ENCODE data around the gene TSHZ2. TPM values are rescaled to one million over a fixed set of nuclear protein-coding genes. Genes with fewer than 3 reads are reported as not detected.

The TSHZ2 gene
- total and polyA plus RNA-seq, 2 donors (not counting 3 experiments of a cell fraction or from before 2014, with no cell fraction given): not detected

DNA sequence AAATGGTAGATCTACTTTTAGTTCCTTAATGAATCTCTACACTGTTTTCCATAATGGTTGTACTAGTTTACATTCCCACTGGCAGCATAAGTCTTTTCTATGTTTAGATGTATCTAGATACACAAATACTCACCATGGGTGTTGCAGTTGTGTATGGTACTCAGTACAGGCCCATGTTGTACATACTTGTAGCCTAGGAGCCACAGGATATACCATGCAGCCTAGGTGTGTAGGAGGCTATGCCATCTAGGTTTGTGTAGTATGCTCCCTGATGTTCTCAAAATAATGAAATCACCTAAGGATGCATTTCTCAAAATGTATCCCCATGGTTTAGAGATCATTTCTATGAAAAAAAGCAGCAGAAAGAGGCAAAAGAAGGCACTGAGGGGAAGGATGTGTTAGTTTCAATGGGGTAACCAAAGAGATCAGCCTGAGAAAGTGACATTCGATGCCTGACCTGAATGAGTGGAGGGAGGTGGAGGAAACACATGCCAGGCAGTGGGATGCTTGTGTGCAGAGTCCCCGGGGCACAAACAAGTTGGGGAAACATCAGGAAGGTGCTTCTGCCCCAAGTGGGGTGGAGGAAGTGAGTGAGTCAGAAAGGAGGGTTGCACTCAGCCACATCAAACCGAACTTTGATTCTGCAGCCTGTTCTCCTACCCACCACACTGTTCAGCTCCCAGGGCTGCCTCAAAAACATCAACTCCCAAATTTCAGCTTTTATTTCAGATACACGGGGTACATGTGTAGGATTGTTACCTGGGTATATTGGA lies 430.3 kb downstream of the TSHZ2 start:
- Histone ChIP-seq H3K9ac (replicated peaks; ENCODE audit: extremely low read depth, insufficient read depth, low read length) (no peak overlapping the region), H3K27me3 (ENCODE audit: control insufficient read depth in 2 of 2, insufficient read depth in 2 of 2, low read length in 2 of 2) (no peaks in the 10 kb centered on the region), H3K4me2 (ENCODE audit: insufficient read depth, low read length) (no peak overlapping the region), H3K9me3 (replicated peaks; ENCODE audit: control insufficient read depth, insufficient read depth, low read length) (no peaks in the 10 kb centered on the region), H4K20me1 (replicated peaks; ENCODE audit: control insufficient read depth, extremely low read depth, insufficient read depth, low read length) (no peaks in the 10 kb centered on the region), H3K27ac (ENCODE audit: insufficient read depth, low read depth, low read length) (no peak overlapping the region), H3K9me1 (replicated peaks; ENCODE audit: control insufficient read depth, extremely low read depth, insufficient read depth, low read length) (no peaks in the 10 kb centered on the region), H3K4me1 (ENCODE audit: control insufficient read depth, extremely low read depth, insufficient read depth, low read length) (no peaks in the 10 kb centered on the region), H2AFZ (ENCODE audit: low read depth, low read length) (no peak overlapping the region), H3K79me2 (ENCODE audit: control insufficient read depth, insufficient read depth, low read length) (no peaks in the 10 kb centered on the region), H3K36me3 (ENCODE audit: control insufficient read depth in 2 of 2, extremely low read depth in 1 of 2, insufficient read depth in 2 of 2, low read length in 2 of 2) (no peaks in the 10 kb centered on the region), H3K4me3 (replicated peaks in 1 of 3; ENCODE audit: insufficient read depth in 1 of 3, low read depth in 1 of 3, low read length in 3 of 3) (no peak overlapping the region)
- dilution Hi-C loops (cut with MboI; ENCODE audit: extremely low pct_ligation_motif_present, low sequenced_read_pairs): no loop called here
- ChIA-PET POLR2A (no interaction called here), CTCF (no interaction called here)
- no TSS peak for BruUV-seq (replicated peaks)
- intact Hi-C loops (cut with micrococcal nuclease): no loop called here
- DNase-seq (ENCODE audit: low read depth, low spot score) (no peak), FAIRE-seq (no peak)
- TF ChIP-seq GATA2 (IDR thresholded peaks at IDR 0.05; ENCODE audit: insufficient read depth, insufficient read length, low read depth, low read length) (no peak), MAX (IDR thresholded peaks at IDR 0.05; ENCODE audit: insufficient read depth, insufficient read length) (no peak), POLR2AphosphoS5 (IDR thresholded peaks at IDR 0.05; ENCODE audit: insufficient read depth, low read depth, low read length) (no peak), POLR2A (IDR thresholded peaks at IDR 0.05; ENCODE audit: low read depth, low read length) (no peak), CTCF (IDR thresholded peaks at IDR 0.05; ENCODE audit: extremely low read depth in 1 of 2, insufficient read depth in 1 of 2, low read depth in 1 of 2, low read length in 2 of 2) (no peak), MYC (IDR thresholded peaks at IDR 0.05; ENCODE audit: low read depth, low read length) (no peak), EZH2 (IDR thresholded peaks at IDR 0.05; ENCODE audit: borderline replicate concordance, low read depth, low read length, severe bottlenecking) (no peak), FOS (IDR thresholded peaks at IDR 0.05; ENCODE audit: borderline replicate concordance, insufficient read depth, low read length) (no peak), JUN (IDR thresholded peaks at IDR 0.05; ENCODE audit: borderline replicate concordance, insufficient read depth, insufficient read length, low read depth) (no peak)
